ENCODE data around the gene ST6GALNAC1. TPM values are rescaled to one million over a fixed set of nuclear protein-coding genes. Genes with fewer than 3 reads are reported as not detected.

Gene ST6GALNAC1
- total and polyA plus RNA-seq, 2 of the 8 experiments (the other 6 are each of a cell fraction or from before 2014, with no cell fraction given), result not detected

GRCh38 chr17:76644995-76645394, 1.4 kb upstream of the ST6GALNAC1 start:
- Histone ChIP-seq H2BK20ac (ENCODE audit: low read length) (no peak overlapping the region), H3K9me3 (ENCODE audit: insufficient read depth in 2 of 2, low read depth in 1 of 2, low read length in 1 of 2) (no peaks in the 10 kb centered on the region), H2AK5ac (ENCODE audit: low read depth, low read length) (no peak overlapping the region), H2BK12ac (ENCODE audit: low read depth, low read length) (no peak overlapping the region), H2BK120ac (replicated peaks; ENCODE audit: low read depth, low read length) (no peak overlapping the region), H4K20me1 (replicated peaks in 1 of 2; ENCODE audit: control insufficient read depth in 1 of 2, insufficient read depth in 2 of 2, low read length in 2 of 2) (no peaks in the 10 kb centered on the region), H3K14ac (ENCODE audit: insufficient read length) (no peak overlapping the region), H3K9ac (replicated peaks in 1 of 4; ENCODE audit: extremely low read depth in 1 of 4, low read depth in 3 of 4, low read length in 3 of 4) (no peak overlapping the region), H3K18ac (ENCODE audit: extremely low read depth, low read length) (no peak overlapping the region), H3K4me2 (ENCODE audit: insufficient read depth in 1 of 2, low read depth in 2 of 2, low read length in 2 of 2) (no peak overlapping the region), H2BK5ac (ENCODE audit: low read depth, low read length) (no peak overlapping the region), H3K79me2 (ENCODE audit: control insufficient read depth in 1 of 2, insufficient read depth in 2 of 2, low read length in 2 of 2) (no peaks in the 10 kb centered on the region), H4K8ac (ENCODE audit: extremely low read depth, insufficient read depth, low read length) (no peak overlapping the region), H3K4ac (replicated peaks; ENCODE audit: insufficient read length, low read depth, low read length) (no peak overlapping the region), H3K36me3 (ENCODE audit: control insufficient read depth in 2 of 4, insufficient read depth in 4 of 4, low read length in 3 of 4) (no peaks in the 10 kb centered on the region), H3K56ac (replicated peaks; ENCODE audit: insufficient read length, low read depth, low read length) (no peak overlapping the region), H3K27ac (ENCODE audit: low read depth, low read length) (no peak overlapping the region), H4K5ac (ENCODE audit: insufficient read length, low read depth, low read length) (no peak overlapping the region), H3K79me1 (ENCODE audit: low read depth, low read length) (no peaks in the 10 kb centered on the region), H3K27me3 (replicated peaks in 1 of 4; ENCODE audit: control insufficient read depth in 3 of 4, extremely low read depth in 1 of 4, insufficient read depth in 3 of 4, low read length in 3 of 4) (no peaks in the 10 kb centered on the region), H4K91ac (replicated peaks; ENCODE audit: insufficient read length, low read length) (no peak overlapping the region), H2BK15ac (ENCODE audit: low read length) (no peak overlapping the region), H3K23ac (ENCODE audit: insufficient read length) (no peak overlapping the region), H3K23me2 (ENCODE audit: low read depth, low read length) (no peaks in the 10 kb centered on the region), H3K4me3 (ENCODE audit: extremely low read depth in 1 of 4, insufficient read depth in 2 of 4, low read depth in 3 of 4, low read length in 4 of 4) (no peak overlapping the region), H2AFZ (ENCODE audit: low read length) (no peak overlapping the region), H3K4me1 (replicated peaks in 1 of 4; ENCODE audit: control insufficient read depth in 3 of 4, insufficient read depth in 4 of 4, low read length in 3 of 4) (peaks cover 0 to 3% (median 3%) of the 10 kb centered on the region in 4 experiments; a peak in 2 of 7 replicates)
- no peak for FAIRE-seq
- no peak for DNase-seq (ENCODE audit: low read depth in 1 of 2, low spot score in 2 of 2)
- 90% methylated on average over 8 of the region's 8 CpGs; no CpG with 5 or more reads in 1 of the 2 experiments for WGBS, 2 experiments (ENCODE audit: extremely low coverage in 1 of 2, insufficient coverage in 1 of 2, insufficient read length in 1 of 2, insufficient replicate concordance in 2 of 2, low coverage in 1 of 2, low lambda C conversion rate in 2 of 2, missing lambda C conversion rate in 1 of 2)
- CTCF ChIA-PET (ENCODE audit: partially characterized antibody), result interaction anchor here (2.1 kb wide), 1 partner anchor 21 kb away, joined by 7 read pairs; no protein-coding TSS in a partner anchor
- POLR2A ChIA-PET (ENCODE audit: partially characterized antibody), result no interaction called here
- no peak for TF ChIP-seq CHD2 (IDR thresholded peaks at IDR 0.05; ENCODE audit: low read length)
- no peak for TF ChIP-seq SIX5 (IDR thresholded peaks at IDR 0.05; ENCODE audit: low read depth, low read length)
- TF ChIP-seq RFX5 (IDR thresholded peaks at IDR 0.05; ENCODE audit: borderline replicate concordance, low read depth, low read length), result no peak
- TF ChIP-seq SIN3A (conservative IDR thresholded peaks at IDR 0.05 in 1 of 2, IDR thresholded peaks at IDR 0.05 in 1 of 2; ENCODE audit: low read depth in 1 of 2, low read length in 2 of 2), result no peak
- TF ChIP-seq TCF12 (IDR thresholded peaks at IDR 0.05; ENCODE audit: low read depth, low read length), result no peak
- no peak for TF ChIP-seq GABPA (IDR thresholded peaks at IDR 0.05; ENCODE audit: borderline replicate concordance, insufficient read depth, low read length)
- no peak for TF ChIP-seq GTF2F1 (IDR thresholded peaks at IDR 0.05; ENCODE audit: borderline replicate concordance, low read depth, low read length)
- no peak for TF ChIP-seq SAP30 (IDR thresholded peaks at IDR 0.05; ENCODE audit: insufficient read depth, insufficient replicate concordance, low read length)
- no peak for TF ChIP-seq YY1 (IDR thresholded peaks at IDR 0.05; ENCODE audit: low read depth, low read length)
- TF ChIP-seq RXRA (IDR thresholded peaks at IDR 0.05; ENCODE audit: insufficient read depth, low read depth, low read length), result no peak
- no peak for TF ChIP-seq CEBPB (IDR thresholded peaks at IDR 0.05; ENCODE audit: low read depth, low read length)
- TF ChIP-seq POU5F1 (IDR thresholded peaks at IDR 0.05; ENCODE audit: low read depth, low read length), result no peak
- TF ChIP-seq BACH1 (IDR thresholded peaks at IDR 0.05; ENCODE audit: low read length), result no peak
- no peak for TF ChIP-seq CBX5 (IDR thresholded peaks at IDR 0.05; ENCODE audit: low read depth, low read length)
- TF ChIP-seq PHF8 (conservative IDR thresholded peaks at IDR 0.05; ENCODE audit: low read depth, low read length), result no peak
- no peak for TF ChIP-seq NRF1 (IDR thresholded peaks at IDR 0.05; ENCODE audit: low read depth, low read length)
